ENCODE results near the gene TMPRSS9.

The TMPRSS9 gene

GRCh38 chr19:2423071-2423914 lies 63.2 kb downstream of the TMPRSS9 start:
- DNase-seq (ENCODE audit: low read depth): no peak

GRCh38 chr19:2423915-2424685 lies 64.0 kb downstream of the TMPRSS9 start:
- DNase-seq (ENCODE audit: low read depth): no peak

GRCh38 chr19:2424686-2425621 lies 64.9 kb downstream of the TMPRSS9 start:
- no peak for DNase-seq (ENCODE audit: low read depth)

GRCh38 chr19:2425622-2426581 lies 65.8 kb downstream of the TMPRSS9 start:
- DNase-seq (ENCODE audit: low read depth): no peak

GRCh38 chr19:2426611-2427428 lies 66.8 kb downstream of the TMPRSS9 start:
- DNase-seq (ENCODE audit: low read depth): peak; percentile 11

DNA sequence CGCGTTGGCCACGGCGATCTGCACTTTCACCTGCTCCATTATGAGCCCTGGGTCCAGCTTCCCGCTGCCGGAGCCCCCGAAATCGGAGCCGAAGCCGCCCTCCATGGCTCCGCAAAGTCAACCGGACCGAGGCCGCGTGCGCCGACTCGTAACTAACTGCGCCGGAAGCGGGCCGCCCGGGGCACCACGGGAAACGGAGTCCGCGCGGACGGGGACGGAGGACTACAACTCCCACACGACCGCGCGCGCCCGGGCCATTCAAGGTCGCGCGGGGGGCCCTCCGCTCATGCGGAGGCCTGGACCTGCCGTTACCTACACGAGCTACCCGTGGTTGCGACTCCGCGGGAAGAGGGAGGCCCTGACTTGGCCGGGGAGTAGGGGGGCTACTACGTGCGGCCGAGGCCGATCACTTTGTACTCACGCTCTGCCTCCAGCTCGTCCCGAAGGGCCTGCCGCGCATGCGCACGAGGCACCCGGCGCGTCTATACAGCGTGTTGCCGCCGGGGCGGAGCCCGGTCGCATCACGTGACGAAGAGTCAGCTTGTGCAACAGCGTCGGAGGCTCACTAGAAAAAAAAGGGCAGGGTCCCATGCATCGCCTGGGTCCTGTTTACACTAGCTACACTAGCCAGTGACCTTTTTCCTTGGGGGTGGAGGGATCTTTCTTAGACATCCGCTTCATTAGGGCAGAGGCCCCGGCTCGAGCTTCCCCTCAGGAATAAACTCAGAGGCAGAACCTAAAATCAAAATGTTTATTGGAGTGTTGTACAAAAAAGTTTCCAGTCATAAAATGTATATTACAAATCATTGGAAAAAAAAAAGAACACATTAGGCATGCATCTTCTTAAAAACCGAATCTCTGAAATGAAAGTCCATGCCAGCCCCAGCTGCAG lies 67.6 kb downstream of the TMPRSS9 start, which contains the start of gene TIMM13:
Gene TIMM13, minus strand, starts transcription at position 158 of the 892 bp plus-strand sequence. Its CDS starts 53 bp downstream, at position 105.
- DNase-seq (ENCODE audit: low read depth): peak; percentile 93

GRCh38 chr19:2428321-2428690 lies 68.2 kb downstream of the TMPRSS9 start:
- no peak for DNase-seq (ENCODE audit: low read depth)

DNA sequence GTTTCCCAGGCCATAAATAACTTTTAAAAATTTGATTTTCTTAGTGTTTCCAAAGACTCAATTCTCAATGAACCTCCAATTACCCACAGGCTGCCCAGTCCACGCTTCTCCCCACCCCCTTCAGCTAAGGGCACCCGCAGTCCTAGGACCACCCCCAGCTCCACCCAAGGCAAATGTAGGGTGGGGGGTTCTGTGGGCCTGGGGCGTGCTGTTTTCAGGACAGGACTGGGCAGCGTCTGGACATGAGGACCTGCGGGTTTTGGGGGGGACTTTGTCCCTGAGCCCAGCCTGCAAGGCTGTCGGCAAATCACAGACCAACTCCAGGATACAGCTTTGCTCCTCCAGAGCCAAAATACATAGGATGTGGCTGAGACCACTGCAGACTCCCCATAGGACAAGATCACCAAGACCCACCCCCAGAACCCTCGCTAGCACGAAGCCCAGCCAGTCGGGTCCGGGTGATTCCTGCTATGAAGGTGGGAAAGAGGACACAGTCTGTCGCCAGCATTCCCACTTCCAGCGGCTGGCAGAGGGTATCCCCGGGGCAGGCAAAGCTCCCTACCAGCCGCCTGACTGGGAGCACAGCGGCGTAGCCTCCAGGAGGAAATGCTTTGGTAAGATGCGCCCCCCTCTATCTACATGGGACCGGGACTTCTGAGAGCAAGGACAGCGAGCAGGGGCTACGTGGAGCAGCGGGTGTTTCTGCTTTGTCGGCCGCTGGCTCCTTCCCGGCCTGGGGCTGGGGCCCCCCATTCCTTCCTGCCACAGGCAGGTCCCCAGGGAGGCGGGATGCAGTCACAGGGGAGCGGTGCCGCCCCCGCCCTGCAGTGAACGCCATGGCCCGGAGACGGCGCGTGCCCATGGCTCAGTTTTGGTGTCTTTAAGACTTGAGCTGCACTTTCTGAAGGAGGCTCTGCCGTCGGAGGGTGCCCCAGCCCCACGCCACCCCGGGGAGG lies 69.0 kb downstream of the TMPRSS9 start:
- no peak for DNase-seq (ENCODE audit: low read depth)

DNA sequence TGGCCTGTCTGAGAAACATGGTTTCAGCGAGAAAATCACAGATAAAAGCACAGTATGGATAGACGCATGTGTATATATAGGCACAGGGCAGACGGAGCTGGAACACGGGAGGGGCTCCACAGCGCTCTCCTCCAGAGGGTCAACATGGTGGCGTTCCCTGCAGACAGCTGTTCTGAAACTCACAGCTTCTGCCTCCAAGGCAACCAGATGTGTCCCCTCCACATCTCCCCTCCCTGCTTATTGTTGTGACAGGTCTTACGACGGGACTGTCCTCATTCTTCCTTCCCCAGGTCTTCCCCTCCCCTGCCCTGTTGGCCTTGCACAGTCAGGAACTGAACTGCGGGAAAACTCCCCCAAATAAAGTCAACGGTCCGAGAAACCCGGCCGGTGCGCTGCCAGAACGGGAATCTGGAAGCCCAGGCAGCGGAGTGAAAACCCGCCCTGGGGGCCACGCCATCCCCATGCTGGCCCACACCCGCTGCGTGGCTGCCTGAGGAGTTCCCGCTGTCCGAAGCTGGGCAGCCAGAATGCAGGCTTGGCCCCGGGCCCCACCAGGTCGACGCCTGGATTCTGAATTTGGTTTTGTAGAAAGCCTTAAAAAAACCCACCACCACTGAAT lies 70.0 kb downstream of the TMPRSS9 start:
- DNase-seq (ENCODE audit: low read depth): no peak

- DNase-seq (ENCODE audit: low read depth): no peak
Measured at GRCh38 chr19:2431318-2432055, 71.4 kb downstream of the TMPRSS9 start.

DNA sequence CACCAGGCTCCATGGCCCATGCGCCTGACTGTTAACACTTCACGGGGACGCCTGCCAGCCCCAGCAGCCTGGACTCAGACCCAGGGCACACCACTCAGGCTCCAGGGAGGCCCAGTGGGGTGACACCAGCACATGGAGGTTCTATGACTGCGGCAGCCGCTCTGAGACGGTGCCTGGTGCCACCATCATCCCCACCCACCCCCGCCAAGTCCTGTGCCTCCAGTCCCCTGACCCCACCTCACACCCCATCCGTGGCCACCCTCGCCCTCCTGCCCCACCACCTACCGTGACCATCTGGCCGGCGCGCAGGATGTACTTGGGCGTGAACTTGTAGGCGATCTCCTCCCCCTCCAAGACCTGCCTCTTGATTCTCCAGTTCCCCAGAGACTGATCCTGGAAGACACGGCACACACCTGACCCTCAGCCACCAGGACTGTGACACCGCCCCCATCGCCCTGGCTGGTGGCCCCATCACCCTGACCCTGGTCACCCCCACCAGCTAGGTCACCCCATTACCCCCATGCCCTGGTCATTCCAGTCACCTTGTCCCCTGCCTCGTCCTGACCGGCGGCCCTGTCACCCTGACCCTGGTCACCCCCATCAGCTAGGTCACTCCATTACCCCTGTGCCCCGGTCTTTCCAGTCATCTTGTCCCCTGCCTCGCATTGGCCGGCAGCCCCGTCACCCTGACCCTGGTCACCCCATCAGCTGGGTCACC lies 72.2 kb downstream of the TMPRSS9 start:
- DNase-seq (ENCODE audit: low read depth): no peak

GRCh38 chr19:2433854-2434253 lies 73.8 kb downstream of the TMPRSS9 start:
- DNase-seq (ENCODE audit: low read depth): no peak

DNA sequence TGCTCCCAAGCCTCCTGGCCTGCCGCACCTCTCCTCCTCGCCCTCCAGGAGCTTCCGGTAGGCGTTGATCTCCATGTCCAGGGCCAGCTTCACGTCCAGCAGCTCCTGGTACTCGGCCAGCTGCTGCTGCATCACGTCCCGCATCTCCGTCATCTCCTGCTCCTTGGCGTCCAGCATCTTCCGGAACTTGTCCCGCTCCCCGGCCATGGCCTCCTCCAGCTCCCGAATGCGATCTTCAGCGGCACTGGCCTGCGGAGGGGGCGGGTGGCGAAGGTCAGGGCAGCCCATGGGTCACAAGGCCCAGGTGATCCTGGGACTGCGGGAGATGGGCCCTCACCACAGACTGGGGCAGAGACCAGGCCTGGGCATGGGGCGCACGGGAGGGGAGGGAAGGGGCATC lies 74.2 kb downstream of the TMPRSS9 start:
- DNase-seq (ENCODE audit: low read depth): no peak

DNA sequence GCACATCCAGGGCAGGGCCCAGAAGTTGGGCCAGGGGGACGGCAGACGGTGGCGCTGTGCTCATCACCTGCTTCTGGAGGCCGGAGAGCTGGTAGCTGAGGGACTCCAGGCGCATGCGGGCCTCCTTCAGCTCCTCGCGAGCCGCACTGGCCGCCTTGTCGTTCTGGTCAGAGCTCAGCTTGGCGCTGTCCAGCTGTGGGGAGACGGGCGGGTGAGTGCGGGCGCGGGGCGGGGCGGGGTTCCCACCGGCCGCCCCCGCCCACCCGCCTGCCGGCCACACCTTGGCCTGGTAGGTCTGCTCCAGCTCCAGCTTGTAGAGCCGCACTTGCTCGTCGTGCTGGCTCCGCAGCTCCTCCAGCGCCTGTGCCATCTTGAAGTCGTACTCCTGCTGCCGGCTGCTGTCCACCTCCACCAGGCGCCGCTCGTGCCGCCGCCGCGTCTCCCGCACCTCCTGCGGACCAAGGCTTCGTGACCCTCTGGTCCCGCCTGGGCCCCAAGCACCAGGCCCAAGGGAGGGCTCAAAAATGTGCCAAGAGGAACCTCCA lies 74.7 kb downstream of the TMPRSS9 start:
- DNase-seq (ENCODE audit: low read depth): no peak

DNA sequence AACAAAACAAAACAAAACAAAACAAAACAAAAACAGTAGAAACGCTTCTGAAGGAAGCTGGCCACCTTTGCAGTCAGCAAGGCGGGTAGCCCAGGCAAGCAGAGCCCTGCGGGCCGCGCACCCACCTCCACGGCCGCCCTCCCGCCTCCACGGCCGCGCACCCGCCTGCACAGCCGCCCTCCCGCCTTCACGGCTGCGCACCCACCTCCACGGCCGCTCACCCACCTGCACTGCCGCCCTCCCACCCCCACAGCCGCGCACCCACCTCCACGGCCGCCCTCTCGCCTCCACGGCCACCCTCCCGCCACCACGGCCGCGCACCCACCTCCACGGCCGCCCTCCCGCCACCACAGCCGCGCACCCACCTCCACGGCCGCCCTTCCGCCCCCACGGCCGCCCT lies 76.3 kb downstream of the TMPRSS9 start:
- DNase-seq (ENCODE audit: low read depth): no peak

- no peak for DNase-seq (ENCODE audit: low read depth)
Measured at GRCh38 chr19:2436926-2437325, 76.9 kb downstream of the TMPRSS9 start.

Measured in activated T-helper 1 cell treated with Interleukin-2 at 50 U/mL for 16 hours (primary cell).